Activated T-helper 1 cell treated with anti-CD3 and anti-CD28 coated beads, Interleukin-12 subunit alpha, Interleukin-12 subunit beta, Interleukin-2, Interleukin-4 antibody, amounts not matched to agents 30 ng/mL and 10 ng/mL and 1 ng/mL, durations not matched to agents 14 hours and 24 hours and 36 hours (primary cell): Measurements from ENCODE around the gene CDH4. TPM values are rescaled to one million over a fixed set of nuclear protein-coding genes. Genes with fewer than 3 reads are reported as not detected.
"Not testable (repeated sequence)": the region's sequence is repeated elsewhere in the genome, so short reads cannot be mapped to it uniquely, and the experiment has no call there.

Experiments
- DNase-seq: peaks from one replicate; pipeline ENCODE4 v3.0.0; 2021; ENCODE audit warnings: low spot score
- H3K27ac Mint-ChIP-seq: one replicate; pipeline ENCODE4 v1.8.0; 2021; ENCODE audit warnings: mild to moderate bottlenecking, mixed read lengths
- H3K27me3 Mint-ChIP-seq: one replicate; pipeline ENCODE4 v1.8.0; 2022; ENCODE audit warnings: mild to moderate bottlenecking, moderate library complexity, mixed read lengths; ENCODE audit not compliant: insufficient read depth
- H3K36me3 Mint-ChIP-seq: one replicate; pipeline ENCODE4 v1.8.0; 2021; ENCODE audit warnings: low read depth, mixed read lengths
- H3K4me1 Mint-ChIP-seq: one replicate; pipeline ENCODE4 v1.8.0; 2021; ENCODE audit warnings: low read depth, mixed read lengths
- H3K4me3 Mint-ChIP-seq: one replicate; pipeline ENCODE4 v1.8.0; 2021; ENCODE audit warnings: mild to moderate bottlenecking, moderate library complexity, mixed read lengths
- H3K9me3 Mint-ChIP-seq: one replicate; pipeline ENCODE4 v1.8.0; 2021; ENCODE audit warnings: mixed read lengths
- intact Hi-C: fragments of 100-400 bp; cut with micrococcal nuclease; formaldehyde crosslinking; loops from one replicate; pipeline ENCODE4 v1.15.1; 2024
- total RNA-seq: library from RNA; stranded (reverse); gene quantifications from 2 replicates; pipeline ENCODE4 v1.2.3, GENCODE V29; 2022

CDH4 gene
- total RNA-seq, 1 donor from 2014 or later: not detected

- no peak for DNase-seq
- H3K36me3 Mint-ChIP-seq: peaks cover 1% of the 10 kb centered on the region
- H3K4me3 Mint-ChIP-seq: no peak overlapping the region
- no peaks in the 10 kb centered on the region for H3K4me1 Mint-ChIP-seq
- H3K27ac Mint-ChIP-seq: no peak overlapping the region
- no peaks in the 10 kb centered on the region for H3K9me3 Mint-ChIP-seq
- intact Hi-C loops: no loop called here
- peaks cover 22% of the 10 kb centered on the region for H3K27me3 Mint-ChIP-seq
Observed at GRCh38 chr20:61256824-61257223, 4.8 kb downstream of the CDH4 start.

GRCh38 chr20:61257611-61258010 is 5.5 kb downstream of the CDH4 start:
- H3K27ac Mint-ChIP-seq: no peak overlapping the region
- H3K9me3 Mint-ChIP-seq: no peaks in the 10 kb centered on the region
- H3K36me3 Mint-ChIP-seq: peaks cover 1% of the 10 kb centered on the region
- intact Hi-C loops: no loop called here
- peaks cover 22% of the 10 kb centered on the region for H3K27me3 Mint-ChIP-seq
- DNase-seq: no peak
- H3K4me3 Mint-ChIP-seq: no peak overlapping the region
- no peaks in the 10 kb centered on the region for H3K4me1 Mint-ChIP-seq

GRCh38 chr20:61259741-61260140 is 7.7 kb downstream of the CDH4 start:
- Mint-ChIP-seq H3K4me1 (no peaks in the 10 kb centered on the region), H3K27me3 (peaks cover 12% of the 10 kb centered on the region), H3K36me3 (no peaks in the 10 kb centered on the region), H3K4me3 (no peak overlapping the region), H3K9me3 (no peaks in the 10 kb centered on the region), H3K27ac (no peak overlapping the region)
- intact Hi-C loops: loop anchor here (5.0 kb wide), 1 partner anchor 1202 kb away; no protein-coding TSS in a partner anchor
- no peak for DNase-seq

GRCh38 chr20:61260905-61261304 is 8.8 kb downstream of the CDH4 start:
- intact Hi-C loops: loop anchor here (5.0 kb wide), 1 partner anchor 1204 kb away; no protein-coding TSS in a partner anchor

GRCh38 chr20:61262036-61262435 is 10.0 kb downstream of the CDH4 start:
- no peak overlapping the region for H3K27ac Mint-ChIP-seq
- DNase-seq: no peak
- H3K4me1 Mint-ChIP-seq: no peaks in the 10 kb centered on the region
- no peaks in the 10 kb centered on the region for H3K36me3 Mint-ChIP-seq
- H3K27me3 Mint-ChIP-seq: no peaks in the 10 kb centered on the region
- intact Hi-C loops: loop anchor here (5.0 kb wide), 1 partner anchor 1205 kb away; no protein-coding TSS in a partner anchor
- H3K4me3 Mint-ChIP-seq: no peak overlapping the region
- H3K9me3 Mint-ChIP-seq: no peaks in the 10 kb centered on the region

More at GRCh38 chr20:61260905-61261304, 8.8 kb downstream of the CDH4 start:
- no peak for DNase-seq
- Mint-ChIP-seq H3K27me3 (peaks cover 2% of the 10 kb centered on the region), H3K4me1 (no peaks in the 10 kb centered on the region), H3K27ac (no peak overlapping the region), H3K4me3 (no peak overlapping the region), H3K9me3 (no peaks in the 10 kb centered on the region), H3K36me3 (no peaks in the 10 kb centered on the region)

- no peaks in the 10 kb centered on the region for H3K36me3 Mint-ChIP-seq
Observed at GRCh38 chr20:61262514-61262913, 10.5 kb downstream of the CDH4 start.

GRCh38 chr20:61263084-61263695 is 11.1 kb downstream of the CDH4 start:
- no peak for DNase-seq
- H3K9me3 Mint-ChIP-seq: no peaks in the 10 kb centered on the region
- no peaks in the 10 kb centered on the region for H3K27me3 Mint-ChIP-seq
- no peak overlapping the region for H3K27ac Mint-ChIP-seq
- intact Hi-C loops: loop anchor here (5.0 kb wide), 1 partner anchor 1206 kb away; no protein-coding TSS in a partner anchor
- no peaks in the 10 kb centered on the region for H3K4me1 Mint-ChIP-seq
- H3K4me3 Mint-ChIP-seq: no peak overlapping the region
- no peaks in the 10 kb centered on the region for H3K36me3 Mint-ChIP-seq

More at GRCh38 chr20:61262514-61262913, 10.5 kb downstream of the CDH4 start:
- intact Hi-C loops: loop anchor here (5.0 kb wide), 1 partner anchor 1205 kb away; no protein-coding TSS in a partner anchor
- no peaks in the 10 kb centered on the region for H3K27me3 Mint-ChIP-seq
- H3K27ac Mint-ChIP-seq: no peak overlapping the region
- no peaks in the 10 kb centered on the region for H3K4me1 Mint-ChIP-seq
- H3K9me3 Mint-ChIP-seq: no peaks in the 10 kb centered on the region
- no peak overlapping the region for H3K4me3 Mint-ChIP-seq
- DNase-seq: no peak

GRCh38 chr20:61263938-61264337 is 11.9 kb downstream of the CDH4 start:
- intact Hi-C loops: loop anchor here (5.0 kb wide), 1 partner anchor 1207 kb away; no protein-coding TSS in a partner anchor
- Mint-ChIP-seq H3K4me1 (no peaks in the 10 kb centered on the region), H3K27ac (no peak overlapping the region), H3K27me3 (no peaks in the 10 kb centered on the region), H3K4me3 (no peak overlapping the region), H3K36me3 (no peaks in the 10 kb centered on the region), H3K9me3 (no peaks in the 10 kb centered on the region)
- DNase-seq: no peak

- Mint-ChIP-seq H3K27ac (no peak overlapping the region), H3K4me3 (no peak overlapping the region), H3K9me3 (no peaks in the 10 kb centered on the region), H3K27me3 (no peaks in the 10 kb centered on the region), H3K36me3 (no peaks in the 10 kb centered on the region), H3K4me1 (no peaks in the 10 kb centered on the region)
- intact Hi-C loops: no loop called here
- no peak for DNase-seq
Observed at GRCh38 chr20:61267241-61267640, 15.2 kb downstream of the CDH4 start.

GRCh38 chr20:61268024-61268423 is 16.0 kb downstream of the CDH4 start:
- no peak overlapping the region for H3K27ac Mint-ChIP-seq
- no peaks in the 10 kb centered on the region for H3K4me1 Mint-ChIP-seq
- no peaks in the 10 kb centered on the region for H3K36me3 Mint-ChIP-seq
- intact Hi-C loops: no loop called here
- H3K27me3 Mint-ChIP-seq: no peaks in the 10 kb centered on the region
- H3K9me3 Mint-ChIP-seq: no peaks in the 10 kb centered on the region
- no peak overlapping the region for H3K4me3 Mint-ChIP-seq
- DNase-seq: no peak

GRCh38 chr20:61271312-61272231 is 19.5 kb downstream of the CDH4 start:
- DNase-seq: no peak
- Mint-ChIP-seq H3K27ac (no peak overlapping the region), H3K9me3 (peaks cover 11% of the 10 kb centered on the region), H3K36me3 (no peaks in the 10 kb centered on the region), H3K27me3 (no peaks in the 10 kb centered on the region), H3K4me3 (no peak overlapping the region), H3K4me1 (no peaks in the 10 kb centered on the region)
- intact Hi-C loops: no loop called here

- H3K4me1 Mint-ChIP-seq, intact Hi-C loops, H3K36me3 Mint-ChIP-seq, H3K27me3 Mint-ChIP-seq, DNase-seq, H3K27ac Mint-ChIP-seq, H3K4me3 Mint-ChIP-seq: not testable (repeated sequence)
- peaks cover 11% of the 10 kb centered on the region for H3K9me3 Mint-ChIP-seq
Observed at GRCh38 chr20:61273024-61273423, 21.0 kb downstream of the CDH4 start.

GRCh38 chr20:61273666-61274065 is 21.6 kb downstream of the CDH4 start:
- H3K4me1 Mint-ChIP-seq, H3K27me3 Mint-ChIP-seq, DNase-seq, H3K36me3 Mint-ChIP-seq, H3K4me3 Mint-ChIP-seq, intact Hi-C loops, H3K27ac Mint-ChIP-seq: not testable (repeated sequence)
- peaks cover 11% of the 10 kb centered on the region for H3K9me3 Mint-ChIP-seq
